HepG2 (cell line): ENCODE results near the gene FSD1. TPM values are rescaled to one million over a fixed set of nuclear protein-coding genes. Genes with fewer than 3 reads are reported as not detected.

ENCODE experiments used
- ATAC-seq: fragments of 200-7000 bp; cut with Tn5 transposase; 3 replicates; pipeline ENCODE4 v1.9.1; 2020; ENCODE audit warnings: mild to moderate bottlenecking, moderate library complexity
- BruUV-seq: library from RNA; stranded (reverse); fragments of 400-500 nt; replicated peaks from 2 replicates; lab custom pipeline; 2021; lab: Mats Ljungman, UMichigan
- CTCF ChIA-PET: fragments of 300-600 bp; formaldehyde crosslinking; extraction: SDS; loops from one replicate; lab custom pipeline; 2021; ENCODE audit warnings: low total read pairs, inconsistent platforms, low intra/inter-chr PET ratio; lab: Yijun Ruan, JAX
- POLR2A ChIA-PET: fragments of 350-600 bp; sonication (Branson Sonifier 250); formaldehyde crosslinking; loops from one replicate; lab custom pipeline; 2020; ENCODE audit warnings: antibody characterized with exemption, inconsistent platforms; lab: Yijun Ruan, JAX
- DNase-seq: peaks from one replicate; pipeline ENCODE4 v3.0.0-alpha.2; 2015; ENCODE audit warnings: low spot score
- FAIRE-seq: peaks from 3 replicates; lab custom pipeline; 2011; peaks lifted over from hg19 to GRCh38; lab: Jason Lieb, UNC
- H2AFZ ChIP-seq: one replicate; pipeline ENCODE4 v1.6.1; 2011; ENCODE audit warnings: low read length, inconsistent platforms
- H3K27ac ChIP-seq: fragments of 300-600 bp; 3 replicates; pipeline ENCODE4 v1.8.0; 2011; ENCODE audit warnings: mixed run types, mild to moderate bottlenecking, mixed read lengths, low read length, inconsistent platforms; ENCODE audit not compliant: insufficient read depth; ENCODE audit errors: extremely low read length
- H3K27me3 ChIP-seq, 2 experiments: fragments of 200-600 bp in 1 of 2; 2 replicates in 1 of 2; 3 replicates in 1 of 2; pipeline versions ENCODE4 v1.6.0 to v1.8.0; 2011; ENCODE audit warnings: low read length in 2 of 2, mild to moderate bottlenecking in 2 of 2, moderate library complexity in 2 of 2, inconsistent platforms in 1 of 2; ENCODE audit not compliant: insufficient read depth in 2 of 2, control insufficient read depth in 1 of 2
- H3K36me3 ChIP-seq, 2 experiments: fragments of 200-600 bp in 1 of 2; replicated peaks in 1 of 2; 2 replicates in 1 of 2; 3 replicates in 1 of 2; pipeline versions ENCODE4 v1.5.1 to v1.8.0; 2011; ENCODE audit warnings: low read length in 2 of 2, inconsistent platforms in 1 of 2; ENCODE audit not compliant: insufficient read depth in 2 of 2, control insufficient read depth in 1 of 2
- H3K4me1 ChIP-seq: 2 replicates; pipeline ENCODE4 v1.5.1; 2012; ENCODE audit warnings: low read length, inconsistent platforms; ENCODE audit not compliant: insufficient read depth
- H3K4me2 ChIP-seq: 2 replicates; pipeline ENCODE4 v1.6.0; 2011; ENCODE audit warnings: low read depth, low read length, inconsistent platforms
- H3K4me3 ChIP-seq, 3 experiments: fragments of 200-600 bp in 1 of 3; sonication (generic), shearing (Covaris generic) in 1 of 3; replicated peaks in 1 of 3; 2 replicates each; pipeline ENCODE4 v1.5.1; 2011 to 2016; ENCODE audit warnings: low read length in 3 of 3, inconsistent platforms in 2 of 3, low read depth in 2 of 3, mild to moderate bottlenecking in 2 of 3, control low read depth in 1 of 3, mixed read lengths in 1 of 3; ENCODE audit not compliant: insufficient read depth in 1 of 3
- H3K79me2 ChIP-seq: one replicate; pipeline ENCODE4 v1.6.1; 2011; ENCODE audit warnings: low read length, inconsistent platforms; ENCODE audit not compliant: insufficient read depth
- H3K9ac ChIP-seq: 2 replicates; pipeline ENCODE4 v1.6.0; 2011; ENCODE audit warnings: mild to moderate bottlenecking, low read depth, low read length, inconsistent platforms; ENCODE audit not compliant: insufficient read depth
- H3K9me3 ChIP-seq: 2 replicates; pipeline ENCODE4 v1.5.1; 2012; ENCODE audit warnings: mild to moderate bottlenecking, low read length
- H4K20me1 ChIP-seq: 2 replicates; pipeline ENCODE4 v1.6.0; 2011; ENCODE audit warnings: inconsistent platforms, mild to moderate bottlenecking, low read length, moderate library complexity; ENCODE audit not compliant: insufficient read depth
- GMEB1 ChIP-seq: sonication (generic); formaldehyde crosslinking; IDR thresholded peaks from 2 replicates; pipeline ENCODE4 v1.5.1; 2020; ENCODE audit warnings: missing genetic modification reagents, mild to moderate bottlenecking, borderline replicate concordance
- MAFG ChIP-seq: sonication (generic); formaldehyde crosslinking; IDR thresholded peaks from 2 replicates; pipeline ENCODE4 v1.5.1; 2020; ENCODE audit warnings: mild to moderate bottlenecking, missing genetic modification reagents
- SKI ChIP-seq: fragments of 450-650 bp; IDR thresholded peaks from one replicate; pipeline ENCODE4 v1.6.1; 2018; ENCODE audit warnings: mild to moderate bottlenecking; ENCODE audit not compliant: partially characterized antibody
- SRSF9 ChIP-seq: fragments of 200-400 bp; formaldehyde crosslinking; IDR thresholded peaks from 2 replicates; pipeline ENCODE4 v1.6.1; 2018; ENCODE audit warnings: borderline replicate concordance, mild to moderate bottlenecking, low read depth, low read length; ENCODE audit not compliant: insufficient read depth, poor library complexity, severe bottlenecking
- ZFP1 ChIP-seq: IDR thresholded peaks from 2 replicates; pipeline ENCODE4 v1.6.1; 2016
- ZFX ChIP-seq: sonication (generic); formaldehyde crosslinking; IDR thresholded peaks from 2 replicates; pipeline ENCODE4 v1.4.0; 2020; ENCODE audit warnings: mild to moderate bottlenecking, low read depth, missing genetic modification reagents, moderate library complexity
- ZNF292 ChIP-seq: sonication (generic); formaldehyde crosslinking; IDR thresholded peaks from 2 replicates; pipeline ENCODE4 v1.8.1; 2022; ENCODE audit warnings: mild to moderate bottlenecking, low read depth, missing genetic modification reagents, borderline replicate concordance
- ZNF652 ChIP-seq: IDR thresholded peaks from 2 replicates; pipeline ENCODE4 v1.6.1; 2016; ENCODE audit warnings: low read depth, borderline replicate concordance
- WGBS: methylation state at CpG from one replicate; pipeline ENCODE4 v1.1.6; 2017; ENCODE audit warnings: low lambda C conversion rate; 5-methylcytosine and 5-hydroxymethylcytosine counted together
- in situ Hi-C: cut with HindIII; loops from 2 replicates; pipeline ENCODE4 v1.10.0; 2017; ENCODE audit warnings: low pct_unique_long_range_greater_than_20kb; ENCODE audit not compliant: extremely low pct_ligation_motif_present
- intact Hi-C: fragments of 100-400 bp; cut with micrococcal nuclease; formaldehyde crosslinking; loops from one replicate; pipeline ENCODE4 v1.10.0; 2022; ENCODE audit not compliant: unreplicated experiment
- polyA plus RNA-seq, 8 experiments: library from polyadenylated mRNA; depleted of rRNA in 3 of 8; stranded (reverse) in 7 of 8; unstranded in 1 of 8; fragments of >200 nt; fragmentation: Illumina TruSeq in 4 of 8; extraction: Trizol in 4 of 8; gene quantifications; 2 replicates each; pipeline versions ENCODE4 v1.2.1 to v1.2.3, GENCODE V29; 2011 to 2016; ENCODE audit warnings: low read depth in 4 of 8, missing spikeins in 1 of 8, mixed read lengths in 1 of 8; ENCODE audit not compliant: insufficient read depth in 1 of 8
- total RNA-seq, 5 experiments: library from RNA; depleted of rRNA; stranded (reverse); fragments of >200 nt; fragmentation: Illumina TruSeq; extraction: Trizol; gene quantifications; 2 replicates each; pipeline ENCODE4 v1.2.3, GENCODE V29; 2016; ENCODE audit warnings: low read depth in 1 of 5
- TF ChIP-seq, protein P1 (sequence below): IDR thresholded peaks from 2 replicates; pipeline ENCODE4 v1.6.1; 2016; ENCODE audit warnings: missing compliant biosample characterization, missing genetic modification reagents, borderline replicate concordance
- TF ChIP-seq, protein P2 (sequence below): sonication (generic); formaldehyde crosslinking; IDR thresholded peaks from 2 replicates; pipeline ENCODE4 v1.4.0; 2020; ENCODE audit warnings: missing genetic modification reagents
- TF ChIP-seq, protein P3 (sequence below): sonication (generic); formaldehyde crosslinking; IDR thresholded peaks from 2 replicates; pipeline ENCODE4 v1.8.1; 2022; ENCODE audit warnings: mild to moderate bottlenecking, missing genetic modification reagents

Gene FSD1
- total and polyA plus RNA-seq, 2 of the 13 experiments (the other 11 are each of a cell fraction or from before 2014, with no cell fraction given) = 0.29 to 0.66 TPM

DNA sequence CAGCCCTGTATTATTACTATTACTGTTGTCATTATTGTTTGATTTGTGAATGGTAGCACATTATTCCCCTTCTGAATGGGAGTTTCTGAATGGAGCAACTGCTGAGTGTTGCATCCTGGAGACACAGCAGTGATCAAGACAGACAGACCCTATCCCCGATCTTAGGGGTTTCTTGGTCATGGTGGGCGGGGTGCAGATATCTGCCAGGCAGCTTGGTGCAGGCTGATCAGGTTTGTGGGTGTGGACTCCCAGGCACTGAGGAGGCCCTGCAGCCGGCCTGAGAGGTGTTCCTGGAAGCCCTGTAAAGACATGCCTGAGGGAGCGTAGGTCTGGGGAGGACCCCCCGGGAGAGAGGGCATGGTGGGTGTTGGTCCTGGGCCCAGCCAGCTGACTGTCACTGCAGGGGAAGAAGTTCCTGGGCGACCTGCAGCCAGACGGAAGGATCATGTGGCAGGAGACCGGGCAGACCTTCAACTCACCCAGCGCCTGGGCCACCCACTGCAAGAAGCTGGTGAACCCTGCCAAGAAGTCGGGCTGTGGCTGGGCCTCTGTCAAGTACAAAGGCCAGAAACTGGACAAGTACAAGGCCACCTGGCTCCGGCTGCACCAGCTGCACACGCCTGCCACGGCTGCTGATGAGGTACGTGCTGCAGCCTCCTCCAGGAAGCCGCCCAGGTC, 41.1 kb downstream of the FSD1 start:
- peaks cover 38% of the 10 kb centered on the region for H3K4me1 ChIP-seq
- 0 out of 5 replicates have a peak, but pooled peaks cover 0 to 1% of the 10 kb centered on the region in 2 experiments for H3K36me3 ChIP-seq
- no peak overlapping the region for H3K4me2 ChIP-seq
- peaks cover 3% of the 10 kb centered on the region for H3K79me2 ChIP-seq
- H2AFZ ChIP-seq = no peak overlapping the region
- 97% methylated on average over 7 of the region's 15 CpGs for WGBS
- H3K9me3 ChIP-seq = no peaks in the 10 kb centered on the region
- intact Hi-C loops = no loop called here
- in situ Hi-C loops = no loop called here
- ChIA-PET POLR2A (interaction anchor here (0.7 kb wide), 1 partner anchor 68 kb away, joined by 3 read pairs; no protein-coding TSS in a partner anchor), CTCF (no interaction called here)
- H3K27ac ChIP-seq = no peak overlapping the region
- no TSS peak for BruUV-seq
- ATAC-seq (no peak), DNase-seq (no peak), FAIRE-seq (no peak)
- no peak overlapping the region; the same call in 1 of the 2 replicates for H3K9ac ChIP-seq
- no peaks in the 10 kb centered on the region; a peak in 1 of 5 replicates for H3K27me3 ChIP-seq
- H4K20me1 ChIP-seq = no peaks in the 10 kb centered on the region
- no peak overlapping the region for H3K4me3 ChIP-seq
- TF ChIP-seq ZFX (CRISPR knock-in tag) (no peak), SKI (peak; percentile 24)
- TF ChIP-seq, protein P1, sequence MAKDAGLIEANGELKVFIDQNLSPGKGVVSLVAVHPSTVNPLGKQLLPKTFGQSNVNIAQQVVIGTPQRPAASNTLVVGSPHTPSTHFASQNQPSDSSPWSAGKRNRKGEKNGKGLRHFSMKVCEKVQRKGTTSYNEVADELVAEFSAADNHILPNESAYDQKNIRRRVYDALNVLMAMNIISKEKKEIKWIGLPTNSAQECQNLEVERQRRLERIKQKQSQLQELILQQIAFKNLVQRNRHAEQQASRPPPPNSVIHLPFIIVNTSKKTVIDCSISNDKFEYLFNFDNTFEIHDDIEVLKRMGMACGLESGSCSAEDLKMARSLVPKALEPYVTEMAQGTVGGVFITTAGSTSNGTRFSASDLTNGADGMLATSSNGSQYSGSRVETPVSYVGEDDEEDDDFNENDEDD (CRISPR knock-in tag) = no peak

DNA sequence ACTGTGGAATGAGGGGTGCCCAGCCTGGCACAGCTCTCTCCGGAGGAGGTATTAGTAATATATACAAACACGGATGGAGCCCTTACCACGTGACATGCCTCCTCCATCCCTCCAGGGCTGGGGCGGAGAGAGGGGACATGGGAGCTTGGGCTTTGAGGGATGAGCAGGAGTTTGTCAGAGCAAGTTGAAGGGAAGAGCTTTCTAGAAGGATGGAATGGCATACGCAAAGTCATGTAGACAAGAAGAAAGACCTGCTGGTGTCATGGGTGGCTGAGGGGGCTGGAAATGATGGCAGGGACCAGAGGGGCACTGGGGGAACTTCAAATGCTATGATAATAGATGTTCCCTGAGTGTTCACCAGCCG, 41.6 kb downstream of the FSD1 start:
- no peak overlapping the region for H3K27ac ChIP-seq
- intact Hi-C loops (no loop called here), in situ Hi-C loops (no loop called here)
- no peaks in the 10 kb centered on the region; a peak in 1 of 5 replicates for H3K27me3 ChIP-seq
- WGBS = 94% methylated on average over 5 of the region's 6 CpGs
- H3K4me2 ChIP-seq = no peak overlapping the region
- no peaks in the 10 kb centered on the region for H3K9me3 ChIP-seq
- H2AFZ ChIP-seq = no peak overlapping the region
- ChIA-PET CTCF (no interaction called here), POLR2A (interaction anchor here (1.5 kb wide), 1 partner anchor 35 kb away, joined by 4 read pairs; no protein-coding TSS in a partner anchor)
- H3K36me3 ChIP-seq = 0 out of 5 replicates have a peak, but pooled peaks cover 0 to 2% of the 10 kb centered on the region in 2 experiments
- DNase-seq = no peak
- BruUV-seq = no TSS peak
- no peak overlapping the region for H3K9ac ChIP-seq
- H3K4me3 ChIP-seq = no peak overlapping the region
- no peak for FAIRE-seq
- peaks cover 3% of the 10 kb centered on the region for H3K79me2 ChIP-seq
- H3K4me1 ChIP-seq = peaks cover 32% of the 10 kb centered on the region
- no peaks in the 10 kb centered on the region for H4K20me1 ChIP-seq
- no peak for ATAC-seq
- no peak for TF ChIP-seq ZFP1 (CRISPR knock-in tag)
- no peak for TF ChIP-seq ZNF292 (CRISPR knock-in tag)
- TF ChIP-seq, protein P2, sequence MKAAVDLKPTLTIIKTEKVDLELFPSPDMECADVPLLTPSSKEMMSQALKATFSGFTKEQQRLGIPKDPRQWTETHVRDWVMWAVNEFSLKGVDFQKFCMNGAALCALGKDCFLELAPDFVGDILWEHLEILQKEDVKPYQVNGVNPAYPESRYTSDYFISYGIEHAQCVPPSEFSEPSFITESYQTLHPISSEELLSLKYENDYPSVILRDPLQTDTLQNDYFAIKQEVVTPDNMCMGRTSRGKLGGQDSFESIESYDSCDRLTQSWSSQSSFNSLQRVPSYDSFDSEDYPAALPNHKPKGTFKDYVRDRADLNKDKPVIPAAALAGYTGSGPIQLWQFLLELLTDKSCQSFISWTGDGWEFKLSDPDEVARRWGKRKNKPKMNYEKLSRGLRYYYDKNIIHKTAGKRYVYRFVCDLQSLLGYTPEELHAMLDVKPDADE (CRISPR knock-in tag) = no peak
- TF ChIP-seq, protein P3, sequence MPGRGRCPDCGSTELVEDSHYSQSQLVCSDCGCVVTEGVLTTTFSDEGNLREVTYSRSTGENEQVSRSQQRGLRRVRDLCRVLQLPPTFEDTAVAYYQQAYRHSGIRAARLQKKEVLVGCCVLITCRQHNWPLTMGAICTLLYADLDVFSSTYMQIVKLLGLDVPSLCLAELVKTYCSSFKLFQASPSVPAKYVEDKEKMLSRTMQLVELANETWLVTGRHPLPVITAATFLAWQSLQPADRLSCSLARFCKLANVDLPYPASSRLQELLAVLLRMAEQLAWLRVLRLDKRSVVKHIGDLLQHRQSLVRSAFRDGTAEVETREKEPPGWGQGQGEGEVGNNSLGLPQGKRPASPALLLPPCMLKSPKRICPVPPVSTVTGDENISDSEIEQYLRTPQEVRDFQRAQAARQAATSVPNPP = no peak
- TF ChIP-seq GMEB1 (CRISPR knock-in tag) = no peak
- TF ChIP-seq SRSF9 = no peak
- TF ChIP-seq MAFG (CRISPR knock-in tag) = no peak
- no peak for TF ChIP-seq ZNF652 (CRISPR knock-in tag)
